LNCaP clone FGC (cell line): Measurements from ENCODE around the gene SPTBN1.

Experiments
- DNase-seq: peaks from one replicate; pipeline ENCODE4 v3.0.0-alpha.2; 2011; ENCODE audit warnings: low read depth
- H3K4me3 ChIP-seq: 2 replicates; pipeline ENCODE4 v1.5.1; 2011; ENCODE audit warnings: mild to moderate bottlenecking, low read depth, low read length, control low read depth
- TF ChIP-seq, protein P1 (sequence below): IDR thresholded peaks from 2 replicates; pipeline ENCODE4 v1.5.1; 2012; ENCODE audit warnings: mild to moderate bottlenecking; ENCODE audit not compliant: control insufficient read depth, insufficient read depth; ENCODE audit errors: extremely low read depth

Gene SPTBN1

DNA sequence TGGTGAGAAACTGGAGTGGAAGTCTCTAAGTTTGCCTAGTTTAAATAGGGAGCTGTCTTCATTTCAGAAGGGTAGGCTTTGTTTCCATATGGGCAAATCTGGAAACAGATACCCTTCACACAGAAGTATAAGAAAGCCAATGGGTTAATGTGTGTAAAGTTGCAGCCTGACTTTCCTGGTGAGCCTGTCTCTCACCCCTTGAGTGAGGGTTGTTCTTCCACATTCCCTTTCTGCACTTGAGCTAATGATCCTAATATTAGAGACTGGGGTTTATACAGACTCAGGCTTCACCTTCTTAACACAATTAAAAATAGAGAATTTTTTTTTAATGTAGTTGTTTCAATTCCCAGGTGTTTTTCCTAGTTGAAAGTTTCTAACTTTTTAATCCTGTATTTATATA is 158.7 kb downstream of the SPTBN1 start:
- no peak for DNase-seq
- TF ChIP-seq, protein P1, sequence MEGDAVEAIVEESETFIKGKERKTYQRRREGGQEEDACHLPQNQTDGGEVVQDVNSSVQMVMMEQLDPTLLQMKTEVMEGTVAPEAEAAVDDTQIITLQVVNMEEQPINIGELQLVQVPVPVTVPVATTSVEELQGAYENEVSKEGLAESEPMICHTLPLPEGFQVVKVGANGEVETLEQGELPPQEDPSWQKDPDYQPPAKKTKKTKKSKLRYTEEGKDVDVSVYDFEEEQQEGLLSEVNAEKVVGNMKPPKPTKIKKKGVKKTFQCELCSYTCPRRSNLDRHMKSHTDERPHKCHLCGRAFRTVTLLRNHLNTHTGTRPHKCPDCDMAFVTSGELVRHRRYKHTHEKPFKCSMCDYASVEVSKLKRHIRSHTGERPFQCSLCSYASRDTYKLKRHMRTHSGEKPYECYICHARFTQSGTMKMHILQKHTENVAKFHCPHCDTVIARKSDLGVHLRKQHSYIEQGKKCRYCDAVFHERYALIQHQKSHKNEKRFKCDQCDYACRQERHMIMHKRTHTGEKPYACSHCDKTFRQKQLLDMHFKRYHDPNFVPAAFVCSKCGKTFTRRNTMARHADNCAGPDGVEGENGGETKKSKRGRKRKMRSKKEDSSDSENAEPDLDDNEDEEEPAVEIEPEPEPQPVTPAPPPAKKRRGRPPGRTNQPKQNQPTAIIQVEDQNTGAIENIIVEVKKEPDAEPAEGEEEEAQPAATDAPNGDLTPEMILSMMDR: no peak
- no peak overlapping the region for H3K4me3 ChIP-seq

DNA sequence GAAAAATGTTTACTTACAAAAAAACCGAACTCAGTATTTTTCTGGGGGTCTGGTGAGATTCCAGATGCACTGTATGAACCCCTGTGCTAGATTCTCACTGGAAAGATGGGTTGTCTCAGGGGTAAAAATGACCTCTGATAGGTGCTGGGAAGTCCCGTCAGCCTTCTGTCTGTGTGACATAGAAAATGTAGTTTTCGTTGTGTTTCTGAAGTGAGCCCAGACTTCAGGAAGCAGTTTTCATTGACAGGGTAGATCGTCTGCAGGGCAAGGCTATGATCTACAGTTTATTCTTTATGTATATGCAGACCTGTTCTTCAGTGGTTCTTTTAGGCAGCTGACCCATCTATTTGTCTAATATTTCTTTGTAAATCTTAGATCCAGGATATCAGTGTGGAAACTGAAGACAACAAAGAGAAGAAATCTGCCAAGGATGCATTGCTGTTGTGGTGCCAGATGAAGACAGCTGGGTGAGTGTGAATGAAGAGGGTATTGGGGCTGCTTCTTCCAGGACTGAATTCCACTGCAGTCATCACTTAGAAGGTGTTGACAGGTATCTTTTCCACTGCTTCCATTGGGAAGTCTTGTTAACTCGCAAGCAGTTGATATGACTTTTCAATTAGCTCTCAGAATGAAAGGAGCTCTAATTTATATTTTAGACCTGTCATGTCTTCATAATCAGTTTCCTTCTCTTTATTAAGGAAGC is 159.9 kb downstream of the SPTBN1 start:
- no peak overlapping the region for H3K4me3 ChIP-seq
- TF ChIP-seq, protein P1: no peak
- DNase-seq: no peak

DNA sequence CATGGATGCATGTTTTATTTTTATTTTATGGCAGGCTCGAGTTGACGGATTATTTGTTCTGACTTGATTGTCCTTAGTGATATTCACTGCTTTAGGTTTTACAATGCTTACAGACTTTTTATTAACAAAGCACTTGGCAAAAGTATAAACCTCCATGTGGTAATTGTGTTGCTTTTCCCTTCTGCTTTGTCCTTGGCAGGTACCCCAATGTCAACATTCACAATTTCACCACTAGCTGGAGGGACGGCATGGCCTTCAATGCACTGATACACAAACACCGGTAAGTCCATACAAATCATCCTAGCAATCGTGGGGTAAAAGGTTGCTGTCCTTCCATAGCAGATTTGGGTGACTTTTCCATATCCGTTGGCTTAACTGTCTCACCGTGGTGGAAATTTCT is 161.3 kb downstream of the SPTBN1 start:
- peak; percentile 46 for DNase-seq
- TF ChIP-seq, protein P1: no peak
- no peak overlapping the region for H3K4me3 ChIP-seq

DNA sequence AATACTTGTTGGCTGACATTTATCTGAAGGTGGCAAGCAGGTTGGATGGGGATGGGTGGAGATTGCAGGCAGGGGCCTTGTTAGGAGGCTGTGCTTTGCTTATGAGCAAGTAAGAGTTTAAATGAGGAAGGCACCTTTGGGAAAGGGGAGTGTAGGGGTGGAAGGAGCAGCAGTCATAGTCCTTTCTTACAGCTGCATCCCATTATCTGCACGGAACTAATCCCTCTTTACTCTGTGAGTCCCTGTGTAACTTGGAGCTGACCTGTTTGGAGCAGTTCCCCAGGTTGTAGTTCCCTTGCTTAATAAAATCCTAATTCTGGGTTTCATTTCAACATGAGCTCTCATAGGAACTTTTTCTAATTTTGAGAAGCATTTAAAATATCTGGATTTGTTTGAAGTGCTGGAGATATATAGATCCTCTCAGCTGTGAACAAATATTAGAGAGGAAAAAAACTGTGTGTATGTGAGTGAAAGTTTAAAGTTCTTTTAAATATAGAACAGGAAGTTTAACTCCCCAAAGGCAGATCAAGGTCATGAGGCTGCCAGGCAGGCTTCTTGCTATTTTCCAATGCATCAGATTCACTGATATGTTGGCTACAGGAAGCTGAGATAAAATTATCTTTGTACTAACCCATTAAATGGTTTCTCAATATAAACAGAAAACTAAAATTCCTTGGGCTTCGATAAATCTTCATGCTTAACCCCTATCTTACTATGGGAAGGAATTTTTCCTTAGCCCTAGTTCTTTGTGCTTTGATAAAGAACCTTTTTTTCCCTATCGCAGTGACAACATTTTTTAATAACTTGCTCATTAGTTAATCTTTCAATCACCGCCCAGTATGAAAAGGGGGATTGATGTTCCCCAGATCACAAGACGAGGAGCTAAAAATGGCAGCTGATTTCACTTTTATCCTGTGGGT is 162.8 kb downstream of the SPTBN1 start:
- no peak for DNase-seq
- TF ChIP-seq, protein P1: no peak
- H3K4me3 ChIP-seq: no peak overlapping the region

DNA sequence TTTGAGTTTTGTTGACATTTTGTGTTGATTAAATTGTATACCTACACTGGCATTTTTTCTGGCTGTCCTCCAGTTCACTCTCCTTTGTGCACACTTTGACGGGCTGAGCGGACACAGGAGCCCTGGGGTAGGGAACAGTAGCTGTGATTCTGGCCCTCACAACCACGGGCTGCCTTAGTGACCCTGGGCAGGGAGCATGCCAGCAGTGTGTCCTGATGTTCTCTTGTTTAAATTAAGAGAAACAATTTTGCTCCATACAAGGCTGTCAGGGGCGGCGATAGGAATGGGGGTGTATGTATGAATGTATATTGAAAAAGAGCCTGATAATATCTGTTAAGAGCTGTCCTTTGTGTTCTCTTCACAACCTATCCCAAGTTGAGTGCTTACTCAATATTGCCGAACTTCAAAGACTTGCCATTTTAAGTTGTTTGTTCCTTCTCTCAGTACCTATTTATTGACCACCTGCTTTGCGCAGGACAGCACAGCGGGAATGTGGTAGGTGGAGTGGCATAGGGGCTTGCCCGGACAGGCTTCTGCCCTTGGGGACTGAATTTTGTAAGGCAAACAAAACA is 163.6 kb downstream of the SPTBN1 start:
- TF ChIP-seq, protein P1: no peak
- no peak overlapping the region for H3K4me3 ChIP-seq
- no peak for DNase-seq

DNA sequence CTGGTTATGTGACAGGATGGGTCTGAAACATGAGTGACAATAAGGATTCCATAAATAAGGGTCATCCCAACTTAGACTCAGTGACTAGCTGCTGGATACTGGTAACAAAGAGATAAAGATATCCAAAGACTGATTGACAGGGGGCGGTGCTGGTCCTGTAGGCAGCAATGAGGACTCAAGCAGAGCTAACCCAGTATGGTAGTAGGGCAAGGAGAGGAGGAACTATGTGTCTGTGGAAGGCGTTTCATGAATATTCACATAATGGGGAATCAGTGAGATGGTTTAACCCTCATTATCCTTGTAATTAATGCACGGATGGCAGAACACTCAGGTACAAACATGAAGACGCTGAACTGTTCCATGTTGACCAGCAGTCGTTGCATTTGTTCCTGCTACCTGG is 164.8 kb downstream of the SPTBN1 start:
- DNase-seq: no peak
- H3K4me3 ChIP-seq: no peak overlapping the region
- TF ChIP-seq, protein P1: no peak
